H1 (cell line): ENCODE measurements around the gene PTS. TPM values are rescaled to one million over a fixed set of nuclear protein-coding genes. Genes with fewer than 3 reads are reported as not detected.

Experiments
- CTCF ChIA-PET: fragments of 300-600 bp; sonication (Branson Sonifier 250); formaldehyde crosslinking; loops from one replicate; lab custom pipeline; 2021; ENCODE audit not compliant: partially characterized antibody; lab: Charles Lee
- POLR2A ChIA-PET: fragments of 300-600 bp; sonication (Branson Sonifier 250); formaldehyde crosslinking; loops from one replicate; lab custom pipeline; 2021; ENCODE audit warnings: inconsistent platforms; ENCODE audit not compliant: partially characterized antibody; lab: Charles Lee
- DNase-seq, 2 experiments: peaks; one replicate each; pipeline versions ENCODE4 v3.0.0 to v3.0.0-alpha.2; 2010 to 2022; ENCODE audit warnings: low spot score in 2 of 2, low read depth in 1 of 2, mixed read lengths in 1 of 2
- FAIRE-seq: peaks from 2 replicates; lab custom pipeline; 2011; peaks lifted over from hg19 to GRCh38; lab: Jason Lieb, UNC
- H2AFZ ChIP-seq: 2 replicates; pipeline ENCODE4 v1.8.1; 2012; ENCODE audit warnings: low read length, inconsistent platforms
- H2AK5ac ChIP-seq: 2 replicates; pipeline ENCODE4 v1.6.1; 2013; ENCODE audit warnings: low read depth, low read length
- H2BK120ac ChIP-seq: replicated peaks from 2 replicates; pipeline ENCODE3; 2013; ENCODE audit warnings: low read depth, low read length, inconsistent platforms
- H2BK12ac ChIP-seq: 2 replicates; pipeline ENCODE4 v1.6.1; 2013; ENCODE audit warnings: low read depth, low read length
- H2BK15ac ChIP-seq: 2 replicates; pipeline ENCODE4 v1.6.1; 2013; ENCODE audit warnings: low read length
- H2BK20ac ChIP-seq: 2 replicates; pipeline ENCODE4 v1.6.1; 2013; ENCODE audit warnings: low read length
- H2BK5ac ChIP-seq: 2 replicates; pipeline ENCODE4 v1.6.1; 2013; ENCODE audit warnings: low read depth, low read length
- H3K14ac ChIP-seq: 2 replicates; pipeline ENCODE4 v1.6.1; 2013; ENCODE audit warnings: inconsistent platforms; ENCODE audit not compliant: insufficient read length
- H3K18ac ChIP-seq: 2 replicates; pipeline ENCODE4 v1.6.1; 2013; ENCODE audit warnings: low read length; ENCODE audit errors: extremely low read depth
- H3K23ac ChIP-seq: 2 replicates; pipeline ENCODE4 v1.6.1; 2013; ENCODE audit warnings: inconsistent platforms; ENCODE audit not compliant: insufficient read length
- H3K23me2 ChIP-seq: 2 replicates; pipeline ENCODE4 v1.6.1; 2013; ENCODE audit warnings: low read depth, low read length
- H3K27ac ChIP-seq: 2 replicates; pipeline ENCODE4 v1.6.1; 2011; ENCODE audit warnings: low read depth, low read length, inconsistent platforms
- H3K27me3 ChIP-seq, 4 experiments: replicated peaks in 1 of 4; 1 replicate in 1 of 4; 2 replicates in 3 of 4; pipeline versions ENCODE4 v1.6.1 to v1.8.1; 2011 to 2013; ENCODE audit warnings: low read length in 3 of 4, mild to moderate bottlenecking in 3 of 4, inconsistent platforms in 2 of 4, mixed read lengths in 2 of 4, moderate library complexity in 1 of 4; ENCODE audit not compliant: control insufficient read depth in 3 of 4, insufficient read depth in 3 of 4; ENCODE audit errors: extremely low read depth in 1 of 4
- H3K36me3 ChIP-seq, 4 experiments: 2 replicates each; pipeline versions ENCODE4 v1.6.1 to v1.8.1; 2011 to 2013; ENCODE audit warnings: mild to moderate bottlenecking in 4 of 4, low read length in 3 of 4, moderate library complexity in 2 of 4, control low read depth in 1 of 4, inconsistent platforms in 1 of 4; ENCODE audit not compliant: insufficient read depth in 4 of 4, control insufficient read depth in 2 of 4
- H3K4ac ChIP-seq: replicated peaks from 2 replicates; pipeline ENCODE3; 2013; ENCODE audit warnings: low read length, low read depth, mixed read lengths, inconsistent platforms; ENCODE audit not compliant: insufficient read length
- H3K4me1 ChIP-seq, 4 experiments: replicated peaks in 1 of 4; 1 replicate in 1 of 4; 2 replicates in 3 of 4; pipeline versions ENCODE4 v1.6.1 to v1.8.1; 2011 to 2013; ENCODE audit warnings: low read length in 3 of 4, inconsistent platforms in 2 of 4, mixed read lengths in 1 of 4; ENCODE audit not compliant: insufficient read depth in 4 of 4, control insufficient read depth in 3 of 4
- H3K4me2 ChIP-seq, 2 experiments: 2 replicates each; pipeline versions ENCODE4 v1.6.1 to v1.8.1; 2011 to 2013; ENCODE audit warnings: low read depth in 2 of 2, low read length in 2 of 2, control low read depth in 1 of 2, inconsistent platforms in 1 of 2, mild to moderate bottlenecking in 1 of 2; ENCODE audit not compliant: insufficient read depth in 1 of 2
- H3K4me3 ChIP-seq, 4 experiments: fragments of 200-600, 300-600 bp in 1 of 4; sonication (generic), shearing (Covaris generic), sonication (Bioruptor Twin) in 1 of 4; 2 replicates each; pipeline versions ENCODE4 v1.5.1 to v1.8.1; 2011 to 2016; ENCODE audit warnings: low read length in 4 of 4, low read depth in 3 of 4, control low read depth in 2 of 4, inconsistent platforms in 2 of 4, mild to moderate bottlenecking in 2 of 4, mixed read lengths in 1 of 4, moderate library complexity in 1 of 4; ENCODE audit not compliant: insufficient read depth in 2 of 4; ENCODE audit errors: extremely low read depth in 1 of 4
- H3K56ac ChIP-seq: replicated peaks from 2 replicates; pipeline ENCODE3; 2013; ENCODE audit warnings: low read depth, mild to moderate bottlenecking, mixed read lengths, low read length, inconsistent platforms; ENCODE audit not compliant: insufficient read length
- H3K79me1 ChIP-seq: 2 replicates; pipeline ENCODE4 v1.6.1; 2013; ENCODE audit warnings: low read depth, low read length, control low read depth
- H3K79me2 ChIP-seq, 2 experiments: 2 replicates each; pipeline versions ENCODE4 v1.6.1 to v1.8.1; 2012 to 2013; ENCODE audit warnings: low read length in 2 of 2, mild to moderate bottlenecking in 2 of 2, inconsistent platforms in 1 of 2; ENCODE audit not compliant: insufficient read depth in 2 of 2, control insufficient read depth in 1 of 2
- H3K9ac ChIP-seq, 4 experiments: replicated peaks in 1 of 4; 1 replicate in 1 of 4; 2 replicates in 3 of 4; pipeline versions ENCODE4 v1.6.1 to v1.8.1; 2011 to 2013; ENCODE audit warnings: low read depth in 3 of 4, low read length in 3 of 4, control low read depth in 2 of 4, mild to moderate bottlenecking in 2 of 4, moderate library complexity in 2 of 4, inconsistent platforms in 1 of 4; ENCODE audit errors: extremely low read depth in 1 of 4
- H3K9me3 ChIP-seq, 2 experiments: 2 replicates each; pipeline versions ENCODE4 v1.6.1 to v1.8.1; 2012 to 2013; ENCODE audit warnings: mild to moderate bottlenecking in 2 of 2, moderate library complexity in 2 of 2, control low read depth in 1 of 2, inconsistent platforms in 1 of 2, low read depth in 1 of 2, low read length in 1 of 2, mixed read lengths in 1 of 2; ENCODE audit not compliant: insufficient read depth in 2 of 2
- H4K20me1 ChIP-seq, 2 experiments: replicated peaks in 1 of 2; 2 replicates each; pipeline versions ENCODE3 to v1.8.1; 2011 to 2013; ENCODE audit warnings: inconsistent platforms in 2 of 2, low read length in 2 of 2, mild to moderate bottlenecking in 1 of 2; ENCODE audit not compliant: insufficient read depth in 2 of 2, control insufficient read depth in 1 of 2
- H4K5ac ChIP-seq: 2 replicates; pipeline ENCODE4 v1.6.1; 2013; ENCODE audit warnings: low read length, low read depth, mixed read lengths, inconsistent platforms; ENCODE audit not compliant: insufficient read length
- H4K8ac ChIP-seq: 2 replicates; pipeline ENCODE4 v1.8.0; 2013; ENCODE audit warnings: mild to moderate bottlenecking, moderate library complexity, low read length, inconsistent platforms; ENCODE audit not compliant: insufficient read depth; ENCODE audit errors: extremely low read depth
- H4K91ac ChIP-seq: replicated peaks from 2 replicates; pipeline ENCODE3; 2013; ENCODE audit warnings: low read length, mixed read lengths, inconsistent platforms; ENCODE audit not compliant: insufficient read length
- ATF3 ChIP-seq: IDR thresholded peaks from 2 replicates; pipeline ENCODE4 v1.6.1; 2011; ENCODE audit warnings: low read depth, mild to moderate bottlenecking, low read length; ENCODE audit not compliant: insufficient read depth
- CREB1 ChIP-seq: IDR thresholded peaks from 2 replicates; pipeline ENCODE4 v1.6.1; 2012; ENCODE audit warnings: inconsistent platforms
- EZH2 ChIP-seq: fragments of 200-600 bp; sonication (generic); IDR thresholded peaks from 2 replicates; pipeline ENCODE4 v1.7.1; 2012; ENCODE audit warnings: low read depth, mild to moderate bottlenecking, moderate library complexity, low read length, inconsistent platforms; ENCODE audit not compliant: severe bottlenecking
- KDM4A ChIP-seq: IDR thresholded peaks from one replicate; pipeline ENCODE4 v1.7.1; 2012; ENCODE audit warnings: low read depth, mild to moderate bottlenecking, moderate library complexity, low read length, inconsistent platforms; ENCODE audit not compliant: severe bottlenecking
- KDM5A ChIP-seq: fragments of 200-600 bp; IDR thresholded peaks from 2 replicates; pipeline ENCODE4 v1.7.1; 2012; ENCODE audit warnings: mild to moderate bottlenecking, low read length, inconsistent platforms, mixed read lengths
- RAD21 ChIP-seq, 2 experiments: IDR thresholded peaks in 1 of 2; conservative IDR thresholded peaks in 1 of 2; 2 replicates each; pipeline ENCODE4 v1.6.1; 2011; ENCODE audit warnings: low read depth in 2 of 2, low read length in 2 of 2, improper control_type of control experiment in 1 of 2, inconsistent platforms in 1 of 2, mild to moderate bottlenecking in 1 of 2, moderate library complexity in 1 of 2
- SP1 ChIP-seq: IDR thresholded peaks from 2 replicates; pipeline ENCODE4 v1.6.1; 2011; ENCODE audit warnings: low read depth, low read length
- WGBS, 2 experiments: shearing (Covaris generic) in 1 of 2; methylation state at CpG; one replicate each; pipeline versions ENCODE4 v1.1.6 to v1.1.7; 2013 to 2015; ENCODE audit warnings: low lambda C conversion rate in 2 of 2, mixed read lengths in 2 of 2, inconsistent platforms in 1 of 2, low coverage in 1 of 2, missing lambda C conversion rate in 1 of 2; ENCODE audit not compliant: insufficient replicate concordance in 2 of 2, insufficient coverage in 1 of 2, insufficient read length in 1 of 2; ENCODE audit errors: extremely low coverage in 1 of 2, missing lambda C conversion rate in 1 of 2; 5-methylcytosine and 5-hydroxymethylcytosine counted together
- polyA plus RNA-seq, 7 experiments: library from polyadenylated mRNA; depleted of rRNA in 3 of 7; stranded (reverse) in 5 of 7; unstranded in 2 of 7; fragments of >200 nt in 5 of 7; fragments of 200-250 nt in 2 of 7; gene quantifications; 1 replicate in 5 of 7; 2 replicates in 1 of 7; 4 replicates in 1 of 7; pipeline versions ENCODE4 v1.2.1 to v1.2.3, GENCODE V29; 2011 to 2013; ENCODE audit warnings: missing spikeins in 2 of 7, mixed read lengths in 2 of 7
- total RNA-seq: library from RNA; stranded (reverse); fragmentation: NEBNext Ultra II Directional; extraction: Animal tissue kit (Norgen Biotek cat#: 25700); gene quantifications from 2 replicates; pipeline ENCODE4 v1.2.1, GENCODE V29; 2021
- TF ChIP-seq, protein P1 (sequence below), 3 experiments: IDR thresholded peaks; 1 replicate in 2 of 3; 2 replicates in 1 of 3; pipeline versions ENCODE4 v1.5.1 to v1.6.1; 2011; ENCODE audit warnings: low read length in 3 of 3, mild to moderate bottlenecking in 3 of 3, inconsistent platforms in 2 of 3, low read depth in 1 of 3, moderate library complexity in 1 of 3; ENCODE audit not compliant: insufficient read depth in 1 of 3; ENCODE audit errors: control extremely low read depth in 1 of 3
- TF ChIP-seq, protein P2 (sequence below): IDR thresholded peaks from 2 replicates; pipeline ENCODE4 v1.6.1; 2012; ENCODE audit warnings: inconsistent platforms

The PTS gene
- total and polyA plus RNA-seq, 2 of the 8 experiments (the other 6 are each of a cell fraction or from before 2014, with no cell fraction given): 18.3 to 25.9 TPM

- Histone ChIP-seq H3K9me3 (no peaks in the 10 kb centered on the region), H3K4ac (no peak overlapping the region), H2BK5ac (no peak overlapping the region; the same call in 1 of the 2 replicates), H3K23ac (no peak overlapping the region), H2AFZ (peak overlapping the region; percentile 96), H2BK12ac (0 out of 2 replicates have a peak overlapping the region, but pooled peaks have one; percentile 4), H4K5ac (no peak overlapping the region), H2AK5ac (no peak overlapping the region), H3K23me2 (peaks cover 2% of the 10 kb centered on the region; the same call in 1 of the 2 replicates), H3K56ac (no peak overlapping the region), H4K20me1 (no peaks in the 10 kb centered on the region), H3K9ac (no peak overlapping the region), H3K4me1 (peaks cover 0 to 4% (median 1%) of the 10 kb centered on the region in 4 experiments; a peak in 4 of 7 replicates), H4K8ac (no peak overlapping the region), H3K79me1 (no peaks in the 10 kb centered on the region), H3K18ac (no peak overlapping the region), H3K79me2 (no peaks in the 10 kb centered on the region), H4K91ac (no peak overlapping the region), H3K14ac (no peak overlapping the region), H2BK20ac (no peak overlapping the region), H2BK120ac (no peak overlapping the region), H3K27ac (no peak overlapping the region), H3K36me3 (no peaks in the 10 kb centered on the region), H3K4me2 (peak overlapping the region; percentile 46 to 80), H3K27me3 (peaks cover 0 to 4% (median 2%) of the 10 kb centered on the region in 4 experiments; a peak in 2 of 7 replicates), H2BK15ac (peak overlapping the region; percentile 32; the same call in 1 of the 2 replicates), H3K4me3 (peak overlapping the region in 3 of 4 experiments; percentile 43 to 55 (median 45); a peak in 7 of 8 replicates)
- POLR2A ChIA-PET: no interaction called here
- CTCF ChIA-PET: interaction anchor here (0.6 to 14.7 kb wide), 52 partner anchors 8 to 1626 kb away, joined by 3 to 257 read pairs (median 4); partner anchors contain the start of genes BCO2 and PTS
- DNase-seq: peak in 1 of 2 experiments; percentile 89
- 2% methylated on average over 14 of the region's 15 CpGs; no CpG with 5 or more reads in 1 of the 2 experiments for WGBS, 2 experiments
- no peak for FAIRE-seq
- TF ChIP-seq KDM4A: peak; percentile 38
- TF ChIP-seq ATF3: no peak
- TF ChIP-seq RAD21 (IDR thresholded peaks at IDR 0.05 in 1 of 2, conservative IDR thresholded peaks at IDR 0.05 in 1 of 2; ENCODE audit: low read depth in 2 of 2, low read length in 2 of 2): peak; percentile 68 to 78
- TF ChIP-seq EZH2: no peak
- 0 out of 2 replicates have a peak, but pooled peaks have one; percentile 38 for TF ChIP-seq SP1
- TF ChIP-seq, protein P1, sequence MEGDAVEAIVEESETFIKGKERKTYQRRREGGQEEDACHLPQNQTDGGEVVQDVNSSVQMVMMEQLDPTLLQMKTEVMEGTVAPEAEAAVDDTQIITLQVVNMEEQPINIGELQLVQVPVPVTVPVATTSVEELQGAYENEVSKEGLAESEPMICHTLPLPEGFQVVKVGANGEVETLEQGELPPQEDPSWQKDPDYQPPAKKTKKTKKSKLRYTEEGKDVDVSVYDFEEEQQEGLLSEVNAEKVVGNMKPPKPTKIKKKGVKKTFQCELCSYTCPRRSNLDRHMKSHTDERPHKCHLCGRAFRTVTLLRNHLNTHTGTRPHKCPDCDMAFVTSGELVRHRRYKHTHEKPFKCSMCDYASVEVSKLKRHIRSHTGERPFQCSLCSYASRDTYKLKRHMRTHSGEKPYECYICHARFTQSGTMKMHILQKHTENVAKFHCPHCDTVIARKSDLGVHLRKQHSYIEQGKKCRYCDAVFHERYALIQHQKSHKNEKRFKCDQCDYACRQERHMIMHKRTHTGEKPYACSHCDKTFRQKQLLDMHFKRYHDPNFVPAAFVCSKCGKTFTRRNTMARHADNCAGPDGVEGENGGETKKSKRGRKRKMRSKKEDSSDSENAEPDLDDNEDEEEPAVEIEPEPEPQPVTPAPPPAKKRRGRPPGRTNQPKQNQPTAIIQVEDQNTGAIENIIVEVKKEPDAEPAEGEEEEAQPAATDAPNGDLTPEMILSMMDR (IDR thresholded peaks at IDR 0.05; ENCODE audit: control extremely low read depth in 1 of 3, insufficient read depth in 1 of 3, low read depth in 1 of 3, low read length in 3 of 3): peak; percentile 71 to 81 (median 78)
- no peak for TF ChIP-seq KDM5A
- TF ChIP-seq, protein P2, sequence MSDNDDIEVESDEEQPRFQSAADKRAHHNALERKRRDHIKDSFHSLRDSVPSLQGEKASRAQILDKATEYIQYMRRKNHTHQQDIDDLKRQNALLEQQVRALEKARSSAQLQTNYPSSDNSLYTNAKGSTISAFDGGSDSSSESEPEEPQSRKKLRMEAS: 0 out of 2 replicates have a peak, but pooled peaks have one; percentile 30
- TF ChIP-seq CREB1: 0 out of 2 replicates have a peak, but pooled peaks have one; percentile 16
These were observed 53.7 kb downstream of the PTS start for GRCh38 chr11:112279901-112280267.
